Endothelial cell of umbilical vein (primary cell): ENCODE measurements around the gene BCAS3. TPM values are rescaled to one million over a fixed set of nuclear protein-coding genes. Genes with fewer than 3 reads are reported as not detected.

Experiments used
- BruUV-seq: library from RNA; stranded (reverse); fragments of 400-500 nt; replicated peaks from 2 replicates; lab custom pipeline; 2021; lab: Mats Ljungman, UMichigan
- CTCF ChIA-PET: fragments of 300-600, 350-600 bp; sonication (Branson Sonifier 250); formaldehyde crosslinking; loops from one replicate; lab custom pipeline; 2021; ENCODE audit warnings: antibody characterized with exemption, inconsistent platforms; lab: Charles Lee
- POLR2A ChIA-PET: fragments of 300-600, 350-600 bp; sonication (Branson Sonifier 250); formaldehyde crosslinking; loops from one replicate; lab custom pipeline; 2021; ENCODE audit warnings: antibody characterized with exemption, inconsistent platforms; lab: Charles Lee
- DNase-seq: peaks from one replicate; pipeline ENCODE4 v3.0.0-alpha.2; 2011; ENCODE audit warnings: low read depth, low spot score
- FAIRE-seq: peaks from 2 replicates; lab custom pipeline; 2011; peaks lifted over from hg19 to GRCh38; lab: Jason Lieb, UNC
- H2AFZ ChIP-seq: 2 replicates; pipeline ENCODE4 v1.6.0; 2012; ENCODE audit warnings: low read depth, low read length, control low read depth, inconsistent platforms
- H3K27ac ChIP-seq: 2 replicates; pipeline ENCODE4 v1.5.1; 2011; ENCODE audit warnings: low read depth, mild to moderate bottlenecking, control low read depth, low read length, moderate library complexity; ENCODE audit not compliant: insufficient read depth
- H3K27me3 ChIP-seq, 2 experiments: 2 replicates each; pipeline versions ENCODE4 v1.6.0 to v1.6.1; 2011; ENCODE audit warnings: low read length in 2 of 2, mixed read lengths in 1 of 2; ENCODE audit not compliant: control insufficient read depth in 2 of 2, insufficient read depth in 2 of 2
- H3K36me3 ChIP-seq, 2 experiments: 2 replicates in 1 of 2; 3 replicates in 1 of 2; pipeline ENCODE4 v1.5.1; 2011; ENCODE audit warnings: low read length in 2 of 2, mild to moderate bottlenecking in 1 of 2, moderate library complexity in 1 of 2; ENCODE audit not compliant: control insufficient read depth in 2 of 2, insufficient read depth in 2 of 2; ENCODE audit errors: extremely low read depth in 1 of 2
- H3K4me1 ChIP-seq: 3 replicates; pipeline ENCODE4 v1.5.1; 2011; ENCODE audit warnings: mild to moderate bottlenecking, low read length; ENCODE audit not compliant: control insufficient read depth, insufficient read depth; ENCODE audit errors: extremely low read depth
- H3K4me2 ChIP-seq: 2 replicates; pipeline ENCODE4 v1.6.1; 2011; ENCODE audit warnings: low read length, control low read depth, mixed read lengths; ENCODE audit not compliant: insufficient read depth
- H3K4me3 ChIP-seq, 3 experiments: fragments of 200-600 bp in 1 of 3; sonication (generic), shearing (Covaris generic) in 1 of 3; replicated peaks in 1 of 3; 2 replicates each; pipeline ENCODE4 v1.5.1; 2011 to 2016; ENCODE audit warnings: control low read depth in 3 of 3, low read length in 3 of 3, mild to moderate bottlenecking in 2 of 3, inconsistent platforms in 1 of 3, low read depth in 1 of 3, moderate library complexity in 1 of 3; ENCODE audit not compliant: insufficient read depth in 1 of 3
- H3K79me2 ChIP-seq: 2 replicates; pipeline ENCODE4 v1.6.0; 2012; ENCODE audit warnings: low read length, inconsistent platforms; ENCODE audit not compliant: control insufficient read depth, insufficient read depth
- H3K9ac ChIP-seq: replicated peaks from 2 replicates; pipeline ENCODE3; 2011; ENCODE audit warnings: low read length, control low read depth; ENCODE audit not compliant: insufficient read depth; ENCODE audit errors: extremely low read depth
- H3K9me1 ChIP-seq: replicated peaks from 3 replicates; pipeline ENCODE4 v1.6.0; 2011; ENCODE audit warnings: mild to moderate bottlenecking, low read length; ENCODE audit not compliant: control insufficient read depth, insufficient read depth; ENCODE audit errors: extremely low read depth
- H3K9me3 ChIP-seq: replicated peaks from 2 replicates; pipeline ENCODE4 v1.5.1; 2012; ENCODE audit warnings: low read length, inconsistent platforms; ENCODE audit not compliant: control insufficient read depth, insufficient read depth
- H4K20me1 ChIP-seq: replicated peaks from 2 replicates; pipeline ENCODE3; 2011; ENCODE audit warnings: mild to moderate bottlenecking, low read length; ENCODE audit not compliant: control insufficient read depth, insufficient read depth; ENCODE audit errors: extremely low read depth
- EZH2 ChIP-seq: IDR thresholded peaks from 2 replicates; pipeline ENCODE4 v1.6.1; 2012; ENCODE audit warnings: borderline replicate concordance, low read depth, mild to moderate bottlenecking, moderate library complexity, low read length, inconsistent platforms; ENCODE audit not compliant: severe bottlenecking
- FOS ChIP-seq: IDR thresholded peaks from 2 replicates; pipeline ENCODE4 v1.6.1; 2011; ENCODE audit warnings: mild to moderate bottlenecking, low read length, moderate library complexity, borderline replicate concordance; ENCODE audit not compliant: insufficient read depth
- GATA2 ChIP-seq: IDR thresholded peaks from 2 replicates; pipeline ENCODE4 v1.7.0; 2011; ENCODE audit warnings: low read depth, mild to moderate bottlenecking, moderate library complexity, mixed read lengths, low read length; ENCODE audit not compliant: insufficient read length, insufficient read depth
- JUN ChIP-seq: IDR thresholded peaks from 2 replicates; pipeline ENCODE4 v1.6.1; 2011; ENCODE audit warnings: borderline replicate concordance, low read depth; ENCODE audit not compliant: insufficient read length, insufficient read depth
- MYC ChIP-seq: IDR thresholded peaks from one replicate; pipeline ENCODE4 v1.6.1; 2011; ENCODE audit warnings: mild to moderate bottlenecking, low read depth, low read length
- POLR2A ChIP-seq: IDR thresholded peaks from 2 replicates; pipeline ENCODE4 v1.6.1; 2012; ENCODE audit warnings: low read depth, mild to moderate bottlenecking, control low read depth, low read length
- POLR2AphosphoS5 ChIP-seq: IDR thresholded peaks from 2 replicates; pipeline ENCODE4 v1.6.1; 2012; ENCODE audit warnings: low read depth, mild to moderate bottlenecking, control low read depth, low read length, moderate library complexity; ENCODE audit not compliant: insufficient read depth
- dilution Hi-C: fragments of 300-500 bp; cut with MboI; formaldehyde crosslinking; loops from one replicate; pipeline ENCODE4 v1.15.0; 2019; ENCODE audit warnings: low sequenced_read_pairs; ENCODE audit not compliant: extremely low pct_ligation_motif_present
- intact Hi-C: fragments of 100-400 bp; cut with micrococcal nuclease; formaldehyde crosslinking; loops from one replicate; pipeline ENCODE4 v1.10.0; 2022
- polyA plus RNA-seq, 4 experiments: library from polyadenylated mRNA; depleted of rRNA in 3 of 4; stranded (reverse) in 3 of 4; unstranded in 1 of 4; fragments of >200 nt; gene quantifications; 2 replicates each; pipeline versions ENCODE4 v1.2.1 to v1.2.3, GENCODE V29; 2011 to 2012; ENCODE audit warnings: missing spikeins in 1 of 4
- total RNA-seq: library from RNA; stranded (reverse); gene quantifications from 2 replicates; pipeline ENCODE4 v1.2.3, GENCODE V29; 2021
- TF ChIP-seq, protein P1 (sequence below): IDR thresholded peaks from 2 replicates; pipeline ENCODE4 v1.6.1; 2011; ENCODE audit not compliant: insufficient read depth, insufficient read length
- TF ChIP-seq, protein P2 (sequence below), 2 donors: IDR thresholded peaks; 1 replicate in 1 of 2; 2 replicates in 1 of 2; pipeline ENCODE4 v1.5.1; 2011; ENCODE audit warnings: low read length in 2 of 2, mild to moderate bottlenecking in 2 of 2, moderate library complexity in 2 of 2, control low read depth in 1 of 2, inconsistent platforms in 1 of 2, low read depth in 1 of 2; ENCODE audit not compliant: insufficient read depth in 1 of 2; ENCODE audit errors: extremely low read depth in 1 of 2

Gene BCAS3
- total and polyA plus RNA-seq, 2 donors (not counting 3 experiments of a cell fraction or from before 2014, with no cell fraction given), result 8.2 to 16.0 TPM

- H3K9ac ChIP-seq, result no peak overlapping the region
- H3K9me1 ChIP-seq, result no peaks in the 10 kb centered on the region
- H3K4me2 ChIP-seq, result no peak overlapping the region
- no peak overlapping the region for H3K27ac ChIP-seq
- no peak for TF ChIP-seq GATA2
- H3K79me2 ChIP-seq, result no peaks in the 10 kb centered on the region
- dilution Hi-C loops, result no loop called here
- ChIA-PET CTCF (interaction anchor here (1.1 to 2.4 kb wide), 9 partner anchors 11 to 673 kb away, joined by 3 to 11 read pairs (median 5); no protein-coding TSS in a partner anchor), POLR2A (no interaction called here)
- no peak overlapping the region for H3K4me3 ChIP-seq
- intact Hi-C loops, result no loop called here
- peaks cover 40 to 46% of the 10 kb centered on the region in 2 experiments for H3K27me3 ChIP-seq
- H3K4me1 ChIP-seq, result no peaks in the 10 kb centered on the region
- DNase-seq (no peak), FAIRE-seq (no peak)
- H3K9me3 ChIP-seq, result no peaks in the 10 kb centered on the region
- H2AFZ ChIP-seq, result no peak overlapping the region
- no TSS peak for BruUV-seq
- H3K36me3 ChIP-seq, result no peaks in the 10 kb centered on the region
- no peaks in the 10 kb centered on the region for H4K20me1 ChIP-seq
Measured at GRCh38 chr17:61393904-61394629, 716.4 kb downstream of the BCAS3 start.

DNA sequence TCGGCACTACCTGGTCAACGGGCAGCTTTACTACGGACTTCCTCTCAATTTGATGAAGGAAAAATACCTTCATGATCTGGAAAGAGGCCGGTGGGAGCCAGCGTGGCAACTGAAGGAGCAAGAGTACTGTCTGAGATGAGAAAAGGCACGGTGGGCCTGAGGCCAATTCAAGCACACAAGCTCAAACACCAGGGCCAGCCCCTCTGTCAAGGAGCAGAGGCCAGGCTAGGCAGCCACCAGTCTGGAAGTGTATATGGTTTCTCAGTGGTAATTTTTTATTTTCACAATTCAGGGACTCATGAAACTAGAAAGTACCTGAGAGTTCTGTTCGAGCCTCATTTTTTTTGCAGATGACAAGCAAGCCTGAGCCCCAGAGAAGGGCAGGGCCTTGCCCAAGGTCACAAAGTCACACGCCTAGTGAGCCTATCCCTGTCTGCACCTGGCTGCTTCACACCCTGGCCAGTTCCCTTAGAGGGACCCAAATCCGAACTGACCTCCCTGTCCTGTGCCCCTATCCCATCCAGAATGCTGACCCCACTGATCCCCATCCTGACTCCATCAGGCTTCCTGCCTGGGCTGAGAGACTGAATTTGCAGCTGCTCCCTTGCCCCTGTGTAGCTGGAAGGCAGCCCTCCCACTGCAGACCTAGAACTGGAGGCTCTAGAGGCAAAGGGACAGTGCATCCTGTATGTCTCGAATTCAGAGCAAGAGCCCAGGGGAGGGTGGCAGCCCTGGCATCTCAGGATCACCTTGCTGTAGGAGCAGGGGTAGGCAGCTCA, 717.2 kb downstream of the BCAS3 start:
- Histone ChIP-seq H2AFZ (no peak overlapping the region), H3K27ac (no peak overlapping the region), H4K20me1 (no peaks in the 10 kb centered on the region), H3K9ac (no peak overlapping the region), H3K27me3 (peaks cover 42 to 49% of the 10 kb centered on the region in 2 experiments), H3K4me1 (no peaks in the 10 kb centered on the region), H3K4me3 (no peak overlapping the region), H3K9me1 (no peaks in the 10 kb centered on the region), H3K36me3 (no peaks in the 10 kb centered on the region), H3K79me2 (no peaks in the 10 kb centered on the region), H3K4me2 (no peak overlapping the region), H3K9me3 (no peaks in the 10 kb centered on the region)
- dilution Hi-C loops, result no loop called here
- FAIRE-seq (no peak), DNase-seq (no peak)
- POLR2A ChIA-PET, result no interaction called here
- no TSS peak for BruUV-seq
- intact Hi-C loops, result no loop called here
- TF ChIP-seq JUN, result no peak
- no peak for TF ChIP-seq GATA2
- no peak for TF ChIP-seq EZH2
- no peak for TF ChIP-seq POLR2A
- TF ChIP-seq, protein P1, sequence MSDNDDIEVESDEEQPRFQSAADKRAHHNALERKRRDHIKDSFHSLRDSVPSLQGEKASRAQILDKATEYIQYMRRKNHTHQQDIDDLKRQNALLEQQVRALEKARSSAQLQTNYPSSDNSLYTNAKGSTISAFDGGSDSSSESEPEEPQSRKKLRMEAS, result no peak
- no peak for TF ChIP-seq MYC
- TF ChIP-seq, protein P2, sequence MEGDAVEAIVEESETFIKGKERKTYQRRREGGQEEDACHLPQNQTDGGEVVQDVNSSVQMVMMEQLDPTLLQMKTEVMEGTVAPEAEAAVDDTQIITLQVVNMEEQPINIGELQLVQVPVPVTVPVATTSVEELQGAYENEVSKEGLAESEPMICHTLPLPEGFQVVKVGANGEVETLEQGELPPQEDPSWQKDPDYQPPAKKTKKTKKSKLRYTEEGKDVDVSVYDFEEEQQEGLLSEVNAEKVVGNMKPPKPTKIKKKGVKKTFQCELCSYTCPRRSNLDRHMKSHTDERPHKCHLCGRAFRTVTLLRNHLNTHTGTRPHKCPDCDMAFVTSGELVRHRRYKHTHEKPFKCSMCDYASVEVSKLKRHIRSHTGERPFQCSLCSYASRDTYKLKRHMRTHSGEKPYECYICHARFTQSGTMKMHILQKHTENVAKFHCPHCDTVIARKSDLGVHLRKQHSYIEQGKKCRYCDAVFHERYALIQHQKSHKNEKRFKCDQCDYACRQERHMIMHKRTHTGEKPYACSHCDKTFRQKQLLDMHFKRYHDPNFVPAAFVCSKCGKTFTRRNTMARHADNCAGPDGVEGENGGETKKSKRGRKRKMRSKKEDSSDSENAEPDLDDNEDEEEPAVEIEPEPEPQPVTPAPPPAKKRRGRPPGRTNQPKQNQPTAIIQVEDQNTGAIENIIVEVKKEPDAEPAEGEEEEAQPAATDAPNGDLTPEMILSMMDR (IDR thresholded peaks at IDR 0.05; ENCODE audit: extremely low read depth in 1 of 2, insufficient read depth in 1 of 2, low read depth in 1 of 2, low read length in 2 of 2), result no peak
- TF ChIP-seq POLR2AphosphoS5, result no peak
- no peak for TF ChIP-seq FOS
- CTCF ChIA-PET, result interaction anchor here (0.9 to 2.4 kb wide), 8 partner anchors 11 to 674 kb away, joined by 3 to 11 read pairs (median 6); no protein-coding TSS in a partner anchor
